MM.1S (cell line): ENCODE measurements around the gene MESD.

Source experiments
- DNase-seq: peaks from one replicate; pipeline ENCODE4 v3.0.0-alpha.2; 2015
- H2AFZ ChIP-seq: fragments of 300-600 bp; sonication (generic); 2 replicates; pipeline ENCODE4 v1.6.0; 2016; ENCODE audit warnings: antibody characterized with exemption, low read length
- H3F3A ChIP-seq: fragments of 300-600 bp; sonication (generic); 2 replicates; pipeline ENCODE4 v1.6.1; 2016; ENCODE audit warnings: mild to moderate bottlenecking, antibody characterized with exemption, low read length, moderate library complexity, mixed read lengths; ENCODE audit not compliant: insufficient read depth
- H3K27ac ChIP-seq: fragments of 300-600 bp; sonication (generic); 2 replicates; pipeline ENCODE4 v1.5.1; 2016; ENCODE audit warnings: mild to moderate bottlenecking, low read length
- H3K27me3 ChIP-seq: fragments of 300-600 bp; sonication (generic); replicated peaks from 2 replicates; pipeline ENCODE4 v1.6.0; 2016; ENCODE audit warnings: low read length; ENCODE audit not compliant: insufficient read depth
- H3K36me3 ChIP-seq: fragments of 300-600 bp; sonication (generic); replicated peaks from 2 replicates; pipeline ENCODE4 v1.6.1; 2016; ENCODE audit warnings: mild to moderate bottlenecking, low read length, mixed read lengths; ENCODE audit not compliant: insufficient read depth
- H3K4me1 ChIP-seq: fragments of 300-600 bp; sonication (generic); 2 replicates; pipeline ENCODE4 v1.6.1; 2016; ENCODE audit warnings: low read length, mixed read lengths
- H3K4me2 ChIP-seq: fragments of 300-600 bp; sonication (generic); 2 replicates; pipeline ENCODE4 v1.6.0; 2016; ENCODE audit warnings: low read depth, low read length
- H3K4me3 ChIP-seq: fragments of 300-600 bp; sonication (generic); 2 replicates; pipeline ENCODE4 v1.5.1; 2016; ENCODE audit warnings: low read length, mixed read lengths
- H3K79me2 ChIP-seq: fragments of 300-600 bp; sonication (generic); 2 replicates; pipeline ENCODE4 v1.6.1; 2016; ENCODE audit warnings: mixed run types, low read length, mixed read lengths
- H3K9ac ChIP-seq: fragments of 300-600 bp; sonication (generic); 2 replicates; pipeline ENCODE4 v1.6.1; 2016; ENCODE audit warnings: low read length, mixed read lengths
- H3K9me2 ChIP-seq: fragments of 300-600 bp; sonication (generic); replicated peaks from 2 replicates; pipeline ENCODE4 v1.6.1; 2016; ENCODE audit warnings: mild to moderate bottlenecking, low read length, mixed read lengths; ENCODE audit not compliant: insufficient read depth
- H3K9me3 ChIP-seq: fragments of 300-600 bp; sonication (generic); replicated peaks from 2 replicates; pipeline ENCODE4 v1.6.1; 2016; ENCODE audit warnings: mild to moderate bottlenecking, low read length, mixed read lengths; ENCODE audit not compliant: insufficient read depth
- H4K20me1 ChIP-seq: fragments of 300-600 bp; sonication (generic); 2 replicates; pipeline ENCODE4 v1.6.1; 2016; ENCODE audit warnings: mild to moderate bottlenecking, low read length, moderate library complexity, mixed read lengths; ENCODE audit not compliant: insufficient read depth
- CTCF ChIP-seq: fragments of 300-600 bp; sonication (generic); IDR thresholded peaks from 2 replicates; pipeline ENCODE4 v1.5.1; 2016; ENCODE audit warnings: antibody characterized with exemption, low read length, mixed read lengths
- EZH2 ChIP-seq: fragments of 300-600 bp; sonication (generic); optimal IDR thresholded peaks from 2 replicates; pipeline ENCODE3; 2017; ENCODE audit warnings: low read depth, mild to moderate bottlenecking, antibody characterized with exemption, low read length, mixed read lengths
- EZH2phosphoT487 ChIP-seq: fragments of 300-600 bp; sonication (generic); IDR thresholded peaks from 2 replicates; pipeline ENCODE4 v1.6.1; 2018; ENCODE audit warnings: antibody characterized with exemption, low read length

The MESD gene

GRCh38 chr15:80953953-80954778 lies 35.5 kb downstream of the MESD start:
- Histone ChIP-seq H2AFZ (no peak overlapping the region), H3K27me3 (no peaks in the 10 kb centered on the region), H3K4me2 (no peak overlapping the region), H3K36me3 (no peaks in the 10 kb centered on the region), H3K9me2 (no peaks in the 10 kb centered on the region), H4K20me1 (no peaks in the 10 kb centered on the region), H3K79me2 (no peaks in the 10 kb centered on the region), H3K9ac (no peak overlapping the region), H3K9me3 (no peaks in the 10 kb centered on the region), H3K4me3 (no peak overlapping the region), H3F3A (no peaks in the 10 kb centered on the region), H3K27ac (no peak overlapping the region), H3K4me1 (no peaks in the 10 kb centered on the region)
- TF ChIP-seq EZH2phosphoT487 (no peak), CTCF (no peak), EZH2 (no peak)
- DNase-seq = no peak

GRCh38 chr15:80953001-80953952 lies 36.3 kb downstream of the MESD start:
- Histone ChIP-seq H4K20me1 (no peaks in the 10 kb centered on the region), H3K27ac (no peak overlapping the region), H3K4me2 (no peak overlapping the region)

GRCh38 chr15:80951941-80952340 lies 37.7 kb downstream of the MESD start:
- H3K4me2 ChIP-seq = no peak overlapping the region
- H3K9me2 ChIP-seq = no peaks in the 10 kb centered on the region
- H3K9me3 ChIP-seq = no peaks in the 10 kb centered on the region
- H4K20me1 ChIP-seq = no peaks in the 10 kb centered on the region
- H3K27ac ChIP-seq = no peak overlapping the region
- no peak for DNase-seq
- no peaks in the 10 kb centered on the region for H3K36me3 ChIP-seq
- H3K9ac ChIP-seq = no peak overlapping the region
- H3F3A ChIP-seq = no peaks in the 10 kb centered on the region
- no peaks in the 10 kb centered on the region for H3K4me1 ChIP-seq
- TF ChIP-seq EZH2phosphoT487 (no peak), CTCF (no peak), EZH2 (no peak)
- H2AFZ ChIP-seq = no peak overlapping the region
- no peaks in the 10 kb centered on the region for H3K27me3 ChIP-seq
- H3K4me3 ChIP-seq = no peak overlapping the region
- no peaks in the 10 kb centered on the region for H3K79me2 ChIP-seq

More at GRCh38 chr15:80953001-80953952, 36.3 kb downstream of the MESD start:
- Histone ChIP-seq H3K36me3 (no peaks in the 10 kb centered on the region), H3K9ac (no peak overlapping the region), H3K9me3 (no peaks in the 10 kb centered on the region), H3F3A (no peaks in the 10 kb centered on the region), H3K9me2 (no peaks in the 10 kb centered on the region), H2AFZ (no peak overlapping the region), H3K4me1 (no peaks in the 10 kb centered on the region), H3K79me2 (no peaks in the 10 kb centered on the region), H3K4me3 (no peak overlapping the region), H3K27me3 (no peaks in the 10 kb centered on the region)
- TF ChIP-seq EZH2 (no peak), CTCF (no peak), EZH2phosphoT487 (no peak)
- no peak for DNase-seq
